IPS-NIHi7 (cell line): ENCODE results near the gene SRSF8.
"Not testable (repeated sequence)": the region's sequence is repeated elsewhere in the genome, so short reads cannot be mapped to it uniquely, and the experiment has no call there.

Experiments
- DNase-seq: peaks from one replicate; pipeline ENCODE4 v3.0.0; 2012; ENCODE audit warnings: mixed read lengths; ENCODE audit errors: extremely low spot score

The SRSF8 gene

GRCh38 chr11:95095858-95096587, 29.3 kb downstream of the SRSF8 start:
- no peak for DNase-seq

GRCh38 chr11:95097209-95097608, 30.5 kb downstream of the SRSF8 start:
- no peak for DNase-seq

- no peak for DNase-seq
Measured at GRCh38 chr11:95098826-95099225, 32.1 kb downstream of the SRSF8 start.

GRCh38 chr11:95100191-95100648, 33.5 kb downstream of the SRSF8 start:
- DNase-seq = no peak

GRCh38 chr11:95100856-95101507, 34.3 kb downstream of the SRSF8 start:
- DNase-seq = no peak

- DNase-seq = no peak
Measured at GRCh38 chr11:95101935-95102334, 35.2 kb downstream of the SRSF8 start.

GRCh38 chr11:95102733-95103132, 36.0 kb downstream of the SRSF8 start:
- no peak for DNase-seq

GRCh38 chr11:95103701-95104100, 37.0 kb downstream of the SRSF8 start:
- DNase-seq = no peak

- DNase-seq = no peak
Measured at GRCh38 chr11:95104121-95104830, 37.6 kb downstream of the SRSF8 start.

GRCh38 chr11:95104856-95105255, 38.1 kb downstream of the SRSF8 start:
- DNase-seq = no peak

GRCh38 chr11:95108159-95108611, 41.5 kb downstream of the SRSF8 start:
- no peak for DNase-seq

GRCh38 chr11:95108671-95109551, 42.2 kb downstream of the SRSF8 start:
- no peak for DNase-seq

GRCh38 chr11:95111471-95111870, 44.8 kb downstream of the SRSF8 start:
- DNase-seq = not testable (repeated sequence)

- no peak for DNase-seq
Measured at GRCh38 chr11:95111923-95112540, 45.3 kb downstream of the SRSF8 start.

- no peak for DNase-seq
Measured at GRCh38 chr11:95115597-95115996, 48.9 kb downstream of the SRSF8 start.

- DNase-seq = no peak
Measured at GRCh38 chr11:95119361-95120060, 52.8 kb downstream of the SRSF8 start.
